Spleen (tissue), 11 donors: ENCODE data around the gene CEMIP2. TPM values are rescaled to one million over a fixed set of nuclear protein-coding genes. Genes with fewer than 3 reads are reported as not detected.
"Not testable (repeated sequence)": the region's sequence is repeated elsewhere in the genome, so short reads cannot be mapped to it uniquely, and the experiment has no call there.

Source experiments
- DNase-seq: peaks from one replicate; pipeline ENCODE4 v3.0.0-alpha.2; 2020
- H3K27ac ChIP-seq, 8 donors: fragments of 200-600 bp; sonication (generic) in 7 of 8; 1 replicate in 4 of 8; 2 replicates in 4 of 8; pipeline versions ENCODE4 v1.5.0 to v1.8.0; 2016 to 2021; ENCODE audit warnings: inconsistent platforms in 4 of 8, mild to moderate bottlenecking in 4 of 8, moderate library complexity in 1 of 8
- H3K27me3 ChIP-seq, 7 donors: fragments of 200-600 bp; sonication (generic) in 6 of 7; replicated peaks in 1 of 7; 1 replicate in 4 of 7; 2 replicates in 3 of 7; pipeline versions ENCODE4 v1.5.0 to v1.8.0; 2016 to 2021; ENCODE audit warnings: inconsistent platforms in 3 of 7, mild to moderate bottlenecking in 1 of 7
- H3K36me3 ChIP-seq, 6 donors: fragments of 200-600 bp; sonication (generic) in 5 of 6; 1 replicate in 4 of 6; 2 replicates in 2 of 6; pipeline versions ENCODE4 v1.5.0 to v1.8.0; 2016 to 2021; ENCODE audit warnings: inconsistent platforms in 2 of 6
- H3K4me1 ChIP-seq, 6 donors: fragments of 200-600 bp; sonication (generic) in 5 of 6; 1 replicate in 3 of 6; 2 replicates in 3 of 6; pipeline versions ENCODE4 v1.5.0 to v1.8.0; 2016 to 2021; ENCODE audit warnings: inconsistent platforms in 3 of 6
- H3K4me3 ChIP-seq, 8 donors: fragments of 200-600 bp; sonication (generic) in 7 of 8; 1 replicate in 4 of 8; 2 replicates in 4 of 8; pipeline versions ENCODE4 v1.5.0 to v1.8.0; 2016 to 2021; ENCODE audit warnings: inconsistent platforms in 4 of 8, mild to moderate bottlenecking in 4 of 8, moderate library complexity in 2 of 8
- H3K9me3 ChIP-seq, 8 donors: fragments of 200-600 bp; sonication (generic) in 7 of 8; 1 replicate in 4 of 8; 2 replicates in 4 of 8; pipeline versions ENCODE4 v1.5.0 to v1.8.0; 2016 to 2021; ENCODE audit warnings: inconsistent platforms in 4 of 8
- CTCF ChIP-seq, 11 experiments: fragments of 200-600 bp in 7 of 11; fragments of 450-650 bp in 4 of 11; sonication (generic) in 4 of 11; IDR thresholded peaks in 8 of 11; conservative IDR thresholded peaks in 3 of 11; 1 replicate in 7 of 11; 2 replicates in 4 of 11; pipeline versions ENCODE4 v1.4.0 to v1.8.0; 2016 to 2021; ENCODE audit warnings: antibody characterized with exemption in 11 of 11, inconsistent platforms in 4 of 11, mild to moderate bottlenecking in 1 of 11
- POLR2A ChIP-seq, 3 donors: fragments of 450-650 bp; IDR thresholded peaks; one replicate each; pipeline ENCODE4 v1.5.1; 2017; ENCODE audit warnings: antibody characterized with exemption in 3 of 3, mild to moderate bottlenecking in 1 of 3
- POLR2AphosphoS5 ChIP-seq, 3 donors: sonication (generic); formaldehyde crosslinking; IDR thresholded peaks; one replicate each; pipeline ENCODE4 v1.5.1; 2017; ENCODE audit warnings: antibody characterized with exemption in 3 of 3
- WGBS, 5 donors: extraction: QIAGEN DNeasy Blood & Tissue Kit in 3 of 5; methylation state at CpG; one replicate each; pipeline versions ENCODE4 v1.1.5 to v1.1.7; 2013 to 2018; 5-methylcytosine and 5-hydroxymethylcytosine counted together
- intact Hi-C: fragments of 100-400 bp; cut with DNase I; formaldehyde crosslinking; loops from one replicate; pipeline ENCODE4 v1.15.0; 2023; ENCODE audit warnings: low total_unique reads
- polyA plus RNA-seq, 3 donors: library from polyadenylated mRNA; stranded (reverse); fragments of 200-250 nt; gene quantifications; one replicate each; pipeline ENCODE4 v1.2.1, GENCODE V29; 2013
- total RNA-seq, 7 donors: library from RNA; depleted of rRNA in 3 of 7; stranded (reverse); fragments of >200 nt in 3 of 7; fragmentation: NEBNext Ultra II Directional in 4 of 7; extraction: Animal tissue kit (Norgen Biotek cat#: 25700) in 4 of 7; gene quantifications; one replicate each; pipeline versions ENCODE4 v1.1.0 to v1.2.1, GENCODE V29; 2016 to 2021
- donor health status: healthy with polysubstance abuse.
- donor health status: DM: no; HTN: no; CAD: no; lungs with moderate emphysema.
- donor health status: DM: no; HTN: no; CAD: no.
- donor health status: Bipolar disorder and iron deficiency.
- donor health status: healthy.
- donor health status: DM: no; HTN: no; CAD: no.
- donor health status: DM: yes; HTN: yes; CAD: no.

CEMIP2 gene
- total and polyA plus RNA-seq, 10 donors, result 14.2 to 175 (median 86.1) TPM

- TF ChIP-seq POLR2AphosphoS5 (IDR thresholded peaks at IDR 0.05) (no peak), POLR2A (IDR thresholded peaks at IDR 0.05) (no peak), CTCF (IDR thresholded peaks at IDR 0.05 in 8 of 11, conservative IDR thresholded peaks at IDR 0.05 in 3 of 11) (no peak)
- no peaks in the 10 kb centered on the region for H3K27me3 ChIP-seq
- H3K4me1 ChIP-seq, result peaks cover 0 to 22% (median 7%) of the 10 kb centered on the region in 6 donors
- WGBS, 5 donors, result 78 to 89% (median 87%) methylated on average over 3 of the region's 3 CpGs
- DNase-seq, result no peak
- no peak overlapping the region for H3K4me3 ChIP-seq
- H3K36me3 ChIP-seq, result no peaks in the 10 kb centered on the region
- H3K27ac ChIP-seq, result no peak overlapping the region
- no peaks in the 10 kb centered on the region for H3K9me3 ChIP-seq
- intact Hi-C loops, result no loop called here
Observed at GRCh38 chr9:71814226-71814625, 45.9 kb upstream of the CEMIP2 start.

- Histone ChIP-seq H3K27ac (no peak overlapping the region), H3K36me3 (no peaks in the 10 kb centered on the region), H3K9me3 (no peaks in the 10 kb centered on the region), H3K4me3 (no peak overlapping the region), H3K4me1 (peaks cover 0 to 13% (median 4%) of the 10 kb centered on the region in 6 donors), H3K27me3 (no peaks in the 10 kb centered on the region)
- TF ChIP-seq POLR2A (IDR thresholded peaks at IDR 0.05) (no peak), POLR2AphosphoS5 (IDR thresholded peaks at IDR 0.05) (no peak), CTCF (IDR thresholded peaks at IDR 0.05 in 8 of 11, conservative IDR thresholded peaks at IDR 0.05 in 3 of 11) (no peak)
- intact Hi-C loops, result no loop called here
- WGBS, 5 donors, result 72 to 95% (median 85%) methylated on average over 4 of the region's 4 CpGs
- DNase-seq, result no peak
Observed at GRCh38 chr9:71812385-71812784, 44.1 kb upstream of the CEMIP2 start.

- no peak for DNase-seq
- Histone ChIP-seq H3K36me3 (no peaks in the 10 kb centered on the region), H3K4me3 (no peak overlapping the region), H3K9me3 (no peaks in the 10 kb centered on the region), H3K27ac (no peak overlapping the region), H3K27me3 (no peaks in the 10 kb centered on the region), H3K4me1 (peaks cover 3 to 14% (median 8%) of the 10 kb centered on the region in 6 donors)
- 85 to 100% (median 87%) methylated on average over 2 of the region's 2 CpGs for WGBS, 5 donors
- intact Hi-C loops, result loop anchor here (5.0 kb wide), 1 partner anchor 219 kb away; no protein-coding TSS in a partner anchor
- TF ChIP-seq POLR2A (IDR thresholded peaks at IDR 0.05) (no peak), POLR2AphosphoS5 (IDR thresholded peaks at IDR 0.05) (no peak), CTCF (IDR thresholded peaks at IDR 0.05 in 8 of 11, conservative IDR thresholded peaks at IDR 0.05 in 3 of 11) (no peak)
Observed at GRCh38 chr9:71808068-71808467, 39.8 kb upstream of the CEMIP2 start.

- 3 to 17% (median 9%) methylated on average over 1 of the region's 1 CpG for WGBS, 5 donors
- Histone ChIP-seq H3K27ac (peak overlapping the region in 1 of 8 donors; percentile 33), H3K9me3 (peaks cover 0 to 4% (median 0%) of the 10 kb centered on the region in 8 donors), H3K27me3 (no peaks in the 10 kb centered on the region), H3K4me1 (peaks cover 3 to 11% (median 8%) of the 10 kb centered on the region in 6 donors), H3K4me3 (no peak overlapping the region), H3K36me3 (no peaks in the 10 kb centered on the region)
- DNase-seq, result peak; percentile 80
- TF ChIP-seq CTCF (IDR thresholded peaks at IDR 0.05 in 8 of 11, conservative IDR thresholded peaks at IDR 0.05 in 3 of 11), result peak; percentile 66 to 85 (median 83)
- no peak for TF ChIP-seq POLR2A (IDR thresholded peaks at IDR 0.05)
- peak in 1 of 3 donors; percentile 59 for TF ChIP-seq POLR2AphosphoS5 (IDR thresholded peaks at IDR 0.05)
- intact Hi-C loops, result loop anchor here (5.0 kb wide), 1 partner anchor 220 kb away; no protein-coding TSS in a partner anchor
Observed at GRCh38 chr9:71806901-71807307, 38.6 kb upstream of the CEMIP2 start.

- H3K27ac ChIP-seq, H3K4me3 ChIP-seq, DNase-seq, H3K36me3 ChIP-seq, H3K27me3 ChIP-seq, H3K9me3 ChIP-seq: not testable (repeated sequence)
- peaks cover 3 to 11% (median 8%) of the 10 kb centered on the region in 6 donors for H3K4me1 ChIP-seq
- intact Hi-C loops, result loop anchor here (5.0 kb wide), 1 partner anchor 222 kb away; no protein-coding TSS in a partner anchor
- WGBS, 5 donors, result 75 to 87% (median 76%) methylated on average over 1 of the region's 1 CpG
Observed at GRCh38 chr9:71805096-71805495, 36.8 kb upstream of the CEMIP2 start.
